Lower leg skin (tissue), 4 donors: ENCODE measurements around the gene RIC8A. TPM values are rescaled to one million over a fixed set of nuclear protein-coding genes. Genes with fewer than 3 reads are reported as not detected.

Source experiments
- DNase-seq, 2 donors: peaks; one replicate each; pipeline ENCODE4 v3.0.0-alpha.2; 2019; ENCODE audit warnings: low spot score in 2 of 2
- H3K4me3 ChIP-seq: fragments of 200-600 bp; sonication (generic); 2 replicates; pipeline ENCODE4 v1.5.1; 2017; ENCODE audit warnings: mild to moderate bottlenecking, low read depth; ENCODE audit not compliant: poor library complexity, severe bottlenecking
- POLR2A ChIP-seq, 2 donors: fragments of 450-650 bp; IDR thresholded peaks; one replicate each; pipeline ENCODE4 v1.6.1; 2016 to 2017; ENCODE audit warnings: antibody characterized with exemption in 2 of 2, mild to moderate bottlenecking in 1 of 2, moderate library complexity in 1 of 2
- WGBS, 2 donors: methylation state at CpG; one replicate each; pipeline ENCODE4 v1.1.5; 2018; 5-methylcytosine and 5-hydroxymethylcytosine counted together
- intact Hi-C: fragments of 100-400 bp; cut with DNase I; formaldehyde crosslinking; loops from one replicate; pipeline ENCODE4 v1.15.0; 2023; ENCODE audit warnings: low total_unique reads
- total RNA-seq, 4 donors: library from RNA; depleted of rRNA; stranded (reverse); fragments of >200 nt; gene quantifications; one replicate each; pipeline ENCODE4 v1.1.0, GENCODE V29; 2016
- TF ChIP-seq, protein P1 (sequence below), 3 donors: fragments of 450-650 bp; IDR thresholded peaks; one replicate each; pipeline ENCODE4 v1.5.1; 2016; ENCODE audit warnings: antibody characterized with exemption in 3 of 3, mild to moderate bottlenecking in 3 of 3, moderate library complexity in 2 of 3

The RIC8A gene
- total RNA-seq, 4 donors from 2014 or later: 58.0 to 91.2 (median 66.9) TPM

DNA sequence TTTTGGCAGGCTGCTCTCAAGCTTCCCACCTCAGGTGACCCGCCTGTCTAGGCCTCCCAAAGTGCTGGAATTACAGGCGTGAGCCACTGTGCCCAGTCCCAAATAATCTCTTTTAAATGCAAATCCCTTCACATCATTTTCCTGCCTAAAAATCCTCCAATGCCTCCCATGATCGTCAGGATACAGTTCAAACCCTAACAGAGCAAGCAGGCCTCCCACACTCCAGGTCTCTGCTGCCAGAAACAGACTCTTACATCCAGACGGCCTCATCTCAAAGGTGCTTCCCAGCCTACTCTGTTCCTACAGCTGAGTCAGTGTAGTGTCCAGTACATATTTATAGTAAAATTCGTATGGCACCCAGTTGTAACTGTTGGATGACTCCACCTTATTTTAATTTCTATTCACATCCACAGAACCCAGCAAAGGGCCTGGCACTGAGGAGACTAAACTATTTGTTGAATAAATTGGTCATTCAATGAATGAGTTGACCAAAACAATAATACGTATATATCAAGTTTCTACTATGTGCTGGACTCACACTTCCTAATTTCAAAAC, 20.4 kb downstream of the RIC8A start:
- H3K4me3 ChIP-seq: no peak overlapping the region
- intact Hi-C loops: no loop called here
- TF ChIP-seq, protein P1, sequence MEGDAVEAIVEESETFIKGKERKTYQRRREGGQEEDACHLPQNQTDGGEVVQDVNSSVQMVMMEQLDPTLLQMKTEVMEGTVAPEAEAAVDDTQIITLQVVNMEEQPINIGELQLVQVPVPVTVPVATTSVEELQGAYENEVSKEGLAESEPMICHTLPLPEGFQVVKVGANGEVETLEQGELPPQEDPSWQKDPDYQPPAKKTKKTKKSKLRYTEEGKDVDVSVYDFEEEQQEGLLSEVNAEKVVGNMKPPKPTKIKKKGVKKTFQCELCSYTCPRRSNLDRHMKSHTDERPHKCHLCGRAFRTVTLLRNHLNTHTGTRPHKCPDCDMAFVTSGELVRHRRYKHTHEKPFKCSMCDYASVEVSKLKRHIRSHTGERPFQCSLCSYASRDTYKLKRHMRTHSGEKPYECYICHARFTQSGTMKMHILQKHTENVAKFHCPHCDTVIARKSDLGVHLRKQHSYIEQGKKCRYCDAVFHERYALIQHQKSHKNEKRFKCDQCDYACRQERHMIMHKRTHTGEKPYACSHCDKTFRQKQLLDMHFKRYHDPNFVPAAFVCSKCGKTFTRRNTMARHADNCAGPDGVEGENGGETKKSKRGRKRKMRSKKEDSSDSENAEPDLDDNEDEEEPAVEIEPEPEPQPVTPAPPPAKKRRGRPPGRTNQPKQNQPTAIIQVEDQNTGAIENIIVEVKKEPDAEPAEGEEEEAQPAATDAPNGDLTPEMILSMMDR (IDR thresholded peaks at IDR 0.05): no peak
- no peak for TF ChIP-seq POLR2A (IDR thresholded peaks at IDR 0.05)
- WGBS, 2 donors: 86 to 87% methylated on average over 6 of the region's 6 CpGs
- DNase-seq: peak in 1 of 2 donors; percentile 2

DNA sequence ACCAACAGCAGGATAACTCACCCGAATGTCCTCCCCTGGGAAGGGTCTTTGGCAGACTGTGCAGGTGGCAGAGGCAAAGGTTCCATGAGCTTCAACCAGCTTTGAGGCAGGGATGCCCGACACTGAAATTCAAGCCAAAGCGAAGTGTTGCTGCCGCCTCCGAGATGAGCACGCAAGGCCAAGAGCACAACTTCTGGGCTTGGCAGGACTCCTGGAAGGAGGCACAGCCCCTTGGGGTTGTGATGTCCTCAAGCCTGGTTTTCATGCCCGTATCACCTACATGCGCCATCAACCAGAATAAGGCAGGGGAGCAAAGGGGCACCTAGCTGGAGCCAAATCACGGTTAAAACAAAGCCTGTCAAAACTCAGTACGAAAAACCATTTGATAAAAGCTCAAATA, 22.9 kb downstream of the RIC8A start:
- TF ChIP-seq, protein P1 (IDR thresholded peaks at IDR 0.05): no peak
- no peak for TF ChIP-seq POLR2A (IDR thresholded peaks at IDR 0.05)
- peak in 1 of 2 donors; percentile 57 for DNase-seq
- 95 to 96% methylated on average over 10 of the region's 10 CpGs for WGBS, 2 donors
- intact Hi-C loops: no loop called here
- no peak overlapping the region for H3K4me3 ChIP-seq

DNA sequence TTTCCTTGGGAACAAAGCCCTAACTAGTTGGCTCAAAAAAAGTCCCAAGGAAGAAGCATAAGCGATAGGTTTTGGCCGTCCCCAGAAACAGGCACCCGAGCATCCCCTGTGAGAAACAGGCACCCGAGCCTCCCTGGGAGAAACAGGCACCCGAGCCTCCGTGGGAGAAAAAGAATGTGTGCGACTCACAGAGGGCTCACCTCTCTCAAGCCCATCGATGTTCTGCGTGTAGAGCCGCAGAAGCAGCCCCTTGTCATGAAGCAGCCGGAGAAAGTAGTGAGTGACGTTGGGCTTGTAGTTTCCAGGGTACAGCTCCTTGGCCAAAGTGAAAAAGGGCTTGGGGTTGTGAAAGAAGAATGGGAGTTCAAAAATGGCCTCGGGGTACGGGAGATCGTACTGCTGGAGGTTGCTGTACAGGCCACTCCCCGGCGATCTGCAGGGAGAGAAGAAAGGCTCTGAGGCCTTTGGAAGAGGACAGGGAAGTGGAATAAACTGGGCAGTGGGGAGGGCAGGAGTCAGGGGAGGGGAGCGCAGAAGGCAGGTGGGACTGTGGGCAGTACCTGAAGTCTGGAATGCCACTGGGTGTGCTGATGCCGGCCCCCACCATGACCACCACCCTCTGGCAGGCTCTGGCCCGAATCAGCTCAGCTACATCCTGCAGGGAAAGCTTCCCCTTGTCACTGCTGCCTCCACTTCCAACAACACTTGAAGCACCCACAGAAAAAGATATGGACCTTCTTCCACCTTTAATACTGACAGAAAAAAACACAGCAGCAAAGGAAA, 25.5 kb downstream of the RIC8A start:
- peak in 1 of 2 donors; percentile 62 for DNase-seq
- H3K4me3 ChIP-seq: no peak overlapping the region
- TF ChIP-seq, protein P1 (IDR thresholded peaks at IDR 0.05): no peak
- no peak for TF ChIP-seq POLR2A (IDR thresholded peaks at IDR 0.05)
- WGBS, 2 donors: 82 to 87% methylated on average over 20 of the region's 20 CpGs
- intact Hi-C loops: no loop called here

DNA sequence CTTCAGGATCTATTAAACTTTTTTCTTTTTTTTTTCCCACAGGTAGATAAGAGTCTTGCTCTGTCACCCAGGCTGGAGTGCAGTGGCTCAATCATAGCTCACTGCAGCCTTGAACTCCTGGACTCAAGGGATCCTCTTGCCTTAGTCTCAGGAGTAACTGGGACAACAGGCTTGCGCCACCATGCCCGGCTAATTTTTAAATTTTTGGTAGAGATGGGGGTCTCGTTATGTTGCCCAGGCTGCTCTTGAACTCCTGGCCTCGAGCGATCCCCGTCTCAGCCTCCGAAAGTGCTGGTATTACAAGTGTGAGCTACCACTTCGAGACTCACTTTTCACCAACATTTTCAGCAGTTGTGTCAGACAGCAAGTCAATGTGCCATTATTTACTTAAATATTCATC, 27.7 kb downstream of the RIC8A start:
- no peak overlapping the region for H3K4me3 ChIP-seq
- no peak for TF ChIP-seq POLR2A (IDR thresholded peaks at IDR 0.05)
- TF ChIP-seq, protein P1 (IDR thresholded peaks at IDR 0.05): no peak
- 77 to 87% methylated on average over 8 of the region's 8 CpGs for WGBS, 2 donors
- peak in 1 of 2 donors; percentile 80 for DNase-seq
- intact Hi-C loops: no loop called here

DNA sequence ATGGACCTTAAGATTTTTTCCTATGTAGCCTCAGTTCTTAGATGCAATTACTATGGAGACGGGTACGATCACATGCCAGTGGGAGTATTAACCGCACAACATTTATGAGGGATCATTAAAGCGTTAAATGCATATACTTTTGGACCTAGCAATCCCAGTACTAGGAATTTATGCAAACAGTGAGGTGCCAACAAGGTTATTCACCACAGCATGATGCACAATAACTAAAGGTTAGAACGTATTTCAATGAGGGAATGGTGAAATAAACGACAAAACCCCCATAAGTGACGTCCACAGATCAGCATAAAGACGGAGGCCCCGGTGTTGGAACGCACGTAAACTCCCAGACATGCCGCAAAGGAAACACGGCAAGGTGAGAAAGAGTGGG, 28.1 kb downstream of the RIC8A start:
- 2 to 3% methylated on average over 13 of the region's 13 CpGs for WGBS, 2 donors
- intact Hi-C loops: no loop called here
- DNase-seq: no peak
- peak overlapping the region; percentile 63 for H3K4me3 ChIP-seq
- TF ChIP-seq, protein P1 (IDR thresholded peaks at IDR 0.05): no peak
- no peak for TF ChIP-seq POLR2A (IDR thresholded peaks at IDR 0.05)
